ENCODE data around the gene CCDC6. TPM values are rescaled to one million over a fixed set of nuclear protein-coding genes. Genes with fewer than 3 reads are reported as not detected.

CCDC6 gene
- total RNA-seq, 1 donor from 2014 or later: 41.5 TPM

DNA sequence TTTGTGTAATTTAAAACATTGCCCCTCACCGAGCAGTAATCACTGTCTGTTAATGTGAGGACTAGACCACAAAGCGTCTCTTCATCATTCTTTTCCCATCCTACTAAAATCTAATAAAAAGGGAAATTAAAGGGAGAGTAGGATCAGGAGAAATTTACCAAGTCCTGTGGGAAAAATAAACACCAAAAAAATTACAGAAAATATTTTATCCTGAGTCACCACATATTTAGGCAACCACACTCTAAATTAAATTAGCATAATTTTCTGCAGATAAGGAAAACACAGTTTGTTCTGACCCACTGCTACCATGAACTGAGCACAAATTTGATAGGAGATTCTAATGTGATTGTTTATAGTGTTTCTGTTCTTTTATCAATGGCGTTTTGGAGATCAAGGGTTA is 49.3 kb downstream of the CCDC6 start:
- H3K4me3 Mint-ChIP-seq: no peak overlapping the region
- H3K36me3 Mint-ChIP-seq (ENCODE audit: low read depth): peaks cover 23% of the 10 kb centered on the region
- no peak overlapping the region for H3K27ac Mint-ChIP-seq (ENCODE audit: unreplicated experiment)
- no peak for TF ChIP-seq CTCF (conservative IDR thresholded peaks at IDR 0.05)
- H3K4me1 Mint-ChIP-seq: peaks cover 12% of the 10 kb centered on the region
- H3K9me3 Mint-ChIP-seq: peaks cover 14% of the 10 kb centered on the region
- no peak for DNase-seq (ENCODE audit: low read depth, low spot score)
- no peaks in the 10 kb centered on the region for H3K27me3 Mint-ChIP-seq (ENCODE audit: low read depth)

GRCh38 chr10:59856104-59856503 is 50.3 kb downstream of the CCDC6 start:
- H3K27ac Mint-ChIP-seq (ENCODE audit: unreplicated experiment): no peak overlapping the region
- H3K36me3 Mint-ChIP-seq (ENCODE audit: low read depth): peaks cover 17% of the 10 kb centered on the region
- DNase-seq (ENCODE audit: low read depth, low spot score): no peak
- H3K4me3 Mint-ChIP-seq: no peak overlapping the region
- TF ChIP-seq CTCF (conservative IDR thresholded peaks at IDR 0.05): no peak
- H3K9me3 Mint-ChIP-seq: peaks cover 10% of the 10 kb centered on the region
- no peaks in the 10 kb centered on the region for H3K27me3 Mint-ChIP-seq (ENCODE audit: low read depth)
- peaks cover 12% of the 10 kb centered on the region for H3K4me1 Mint-ChIP-seq

DNA sequence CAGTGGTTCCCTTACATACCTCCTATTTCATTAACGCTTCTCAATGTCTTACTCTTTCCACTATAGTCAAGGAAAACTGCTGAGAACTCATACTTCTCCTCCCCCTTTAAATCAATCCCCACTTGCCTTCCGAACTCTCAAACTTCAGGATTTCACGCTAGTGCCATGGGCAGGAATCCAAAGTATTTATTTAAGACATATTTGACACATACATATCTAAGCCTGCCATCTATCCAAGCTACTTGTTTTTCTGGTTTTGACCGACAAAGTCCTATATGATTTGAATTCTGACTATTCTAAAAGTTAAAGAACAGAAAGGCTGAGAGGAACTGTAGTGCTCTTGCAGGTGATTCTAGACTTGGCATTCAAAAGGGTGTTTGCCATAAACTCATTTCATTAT is 51.8 kb downstream of the CCDC6 start:
- Mint-ChIP-seq H3K4me3 (no peak overlapping the region), H3K36me3 (ENCODE audit: low read depth) (peaks cover 6% of the 10 kb centered on the region), H3K27me3 (ENCODE audit: low read depth) (no peaks in the 10 kb centered on the region), H3K27ac (ENCODE audit: unreplicated experiment) (no peak overlapping the region), H3K9me3 (peaks cover 3% of the 10 kb centered on the region), H3K4me1 (peaks cover 12% of the 10 kb centered on the region)
- DNase-seq (ENCODE audit: low read depth, low spot score): no peak
- no peak for TF ChIP-seq CTCF (conservative IDR thresholded peaks at IDR 0.05)

GRCh38 chr10:59852670-59853069 is 53.7 kb downstream of the CCDC6 start:
- no peaks in the 10 kb centered on the region for H3K27me3 Mint-ChIP-seq (ENCODE audit: low read depth)
- TF ChIP-seq CTCF (conservative IDR thresholded peaks at IDR 0.05): no peak
- H3K4me1 Mint-ChIP-seq: peaks cover 11% of the 10 kb centered on the region
- no peaks in the 10 kb centered on the region for H3K9me3 Mint-ChIP-seq
- DNase-seq (ENCODE audit: low read depth, low spot score): no peak
- H3K36me3 Mint-ChIP-seq (ENCODE audit: low read depth): peaks cover 3% of the 10 kb centered on the region
- H3K4me3 Mint-ChIP-seq: no peak overlapping the region
- no peak overlapping the region for H3K27ac Mint-ChIP-seq (ENCODE audit: unreplicated experiment)

DNA sequence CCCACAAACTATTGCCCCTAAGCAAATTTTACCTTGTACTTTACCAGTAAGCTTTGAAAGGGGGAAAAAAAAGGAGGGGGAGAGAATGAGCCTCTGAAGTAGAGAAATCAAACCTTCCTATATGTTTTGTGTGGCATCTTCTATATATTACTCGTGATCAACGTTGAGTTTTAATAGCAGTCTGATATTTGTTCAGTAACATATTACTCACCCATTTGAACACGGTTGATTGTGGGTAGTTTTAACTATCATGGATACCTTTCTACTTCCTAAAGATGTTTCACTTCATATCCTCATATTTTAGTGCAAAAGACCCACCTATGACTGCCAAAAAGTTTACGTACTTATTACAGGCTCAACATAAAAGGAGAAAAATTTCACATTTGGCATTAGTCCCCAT is 54.5 kb downstream of the CCDC6 start:
- DNase-seq (ENCODE audit: low read depth, low spot score): no peak
- H3K4me1 Mint-ChIP-seq: peaks cover 16% of the 10 kb centered on the region
- no peak overlapping the region for H3K4me3 Mint-ChIP-seq
- H3K9me3 Mint-ChIP-seq: no peaks in the 10 kb centered on the region
- TF ChIP-seq CTCF (conservative IDR thresholded peaks at IDR 0.05): no peak
- no peaks in the 10 kb centered on the region for H3K27me3 Mint-ChIP-seq (ENCODE audit: low read depth)
- peaks cover 6% of the 10 kb centered on the region for H3K36me3 Mint-ChIP-seq (ENCODE audit: low read depth)
- no peak overlapping the region for H3K27ac Mint-ChIP-seq (ENCODE audit: unreplicated experiment)

DNA sequence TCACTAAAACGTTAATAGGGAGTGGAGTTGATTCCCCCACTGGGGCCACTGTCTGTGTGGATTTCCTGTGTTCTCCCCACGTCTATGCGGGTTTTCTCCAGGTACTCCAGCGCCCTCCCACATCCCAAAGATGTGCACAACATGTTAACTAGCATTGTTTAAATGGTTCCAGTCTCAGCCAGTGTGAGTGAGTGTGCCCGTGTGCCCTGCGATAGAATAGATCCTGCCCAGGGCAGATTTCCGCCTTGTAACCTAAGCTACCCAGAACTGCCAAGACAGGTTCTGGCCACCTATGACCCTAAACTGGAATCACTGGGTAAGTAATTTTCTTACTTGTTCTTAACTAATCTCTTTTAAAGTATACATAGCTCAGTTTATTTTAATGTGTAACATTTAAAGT is 58.5 kb downstream of the CCDC6 start:
- Mint-ChIP-seq H3K9me3 (no peaks in the 10 kb centered on the region), H3K4me3 (no peak overlapping the region), H3K27me3 (ENCODE audit: low read depth) (no peaks in the 10 kb centered on the region), H3K4me1 (peaks cover 18% of the 10 kb centered on the region), H3K36me3 (ENCODE audit: low read depth) (peaks cover 18% of the 10 kb centered on the region), H3K27ac (ENCODE audit: unreplicated experiment) (no peak overlapping the region)
- no peak for TF ChIP-seq CTCF (conservative IDR thresholded peaks at IDR 0.05)
- DNase-seq (ENCODE audit: low read depth, low spot score): no peak
